GM04504 (cell line): Measurements from ENCODE around the gene CXCR2.

Source experiments
- DNase-seq: peaks from one replicate; pipeline ENCODE4 v3.0.0-alpha.2; 2012; ENCODE audit warnings: low read depth

CXCR2 gene

DNA sequence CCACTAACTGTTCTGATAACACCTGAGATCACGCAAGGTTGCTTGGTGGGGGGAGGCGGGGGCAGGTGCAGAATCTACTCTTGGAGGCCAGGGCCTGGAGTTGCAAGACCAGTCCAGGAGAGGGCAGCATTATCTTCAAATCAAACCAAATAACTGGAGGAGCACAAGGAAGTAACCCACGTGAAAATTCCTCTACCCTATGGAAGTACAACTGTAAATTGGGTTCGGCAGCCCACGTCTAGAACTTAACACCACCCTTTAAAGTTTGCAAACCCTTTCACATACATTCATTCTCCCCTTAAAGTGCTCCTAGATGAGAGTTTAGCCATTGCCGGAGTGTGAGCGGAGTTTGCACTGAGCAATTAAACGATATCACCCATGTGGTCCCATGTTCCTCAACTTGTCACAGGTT is 60.5 kb downstream of the CXCR2 start:
- DNase-seq: peak; percentile 31
